Activated CD8-positive, alpha-beta memory T cell treated with anti-CD3 and anti-CD28 coated beads, Interleukin-2, amount 10 ng/mL, durations not matched to agents 7 days and 5 days (primary cell): ENCODE data around the gene SLC22A31. TPM values are rescaled to one million over a fixed set of nuclear protein-coding genes. Genes with fewer than 3 reads are reported as not detected.

Experiments used
- ATAC-seq: fragments of 150-1000 bp; cut with Tn5 transposase; one replicate; pipeline ENCODE4 v1.10.0; 2021; ENCODE audit warnings: moderate library complexity
- CTCF ChIA-PET: fragments of 350-600 bp; sonication (Branson Sonifier 250); formaldehyde crosslinking; loops from one replicate; lab custom pipeline; 2021; ENCODE audit warnings: antibody characterized with exemption; lab: Charles Lee
- DNase-seq: peaks from one replicate; pipeline ENCODE4 v3.0.0-alpha.2; 2020
- H3K27ac Mint-ChIP-seq: one replicate; pipeline ENCODE4 v1.8.0; 2021; ENCODE audit warnings: mild to moderate bottlenecking, mixed read lengths
- H3K27me3 Mint-ChIP-seq: one replicate; pipeline ENCODE4 v1.8.0; 2021; ENCODE audit warnings: mixed read lengths
- H3K36me3 Mint-ChIP-seq: one replicate; pipeline ENCODE4 v1.8.0; 2021; ENCODE audit warnings: mild to moderate bottlenecking, mixed read lengths
- H3K4me1 Mint-ChIP-seq: one replicate; pipeline ENCODE4 v1.8.0; 2021; ENCODE audit warnings: mixed read lengths
- H3K4me3 Mint-ChIP-seq: one replicate; pipeline ENCODE4 v1.8.0; 2021; ENCODE audit warnings: mild to moderate bottlenecking, moderate library complexity, mixed read lengths
- H3K9me3 Mint-ChIP-seq: one replicate; pipeline ENCODE4 v1.8.0; 2022; ENCODE audit warnings: low read depth, mixed read lengths
- total RNA-seq, 2 experiments: library from RNA; stranded (reverse); gene quantifications; one replicate each; pipeline ENCODE4 v1.2.3, GENCODE V29; 2021

The SLC22A31 gene
- total RNA-seq, 2 experiments from 2014 or later: not detected

- DNase-seq (no peak), ATAC-seq (no peak)
- Mint-ChIP-seq H3K27ac (no peak overlapping the region), H3K27me3 (no peaks in the 10 kb centered on the region), H3K36me3 (peaks cover 45% of the 10 kb centered on the region), H3K4me1 (no peaks in the 10 kb centered on the region), H3K9me3 (peaks cover 7% of the 10 kb centered on the region), H3K4me3 (no peak overlapping the region)
- CTCF ChIA-PET: no interaction called here
Observed at GRCh38 chr16:89233678-89234490, 33.5 kb upstream of the SLC22A31 start.

GRCh38 chr16:89232107-89232506 lies 31.8 kb upstream of the SLC22A31 start:
- no peak overlapping the region for H3K27ac Mint-ChIP-seq
- H3K9me3 Mint-ChIP-seq: peaks cover 19% of the 10 kb centered on the region
- H3K4me3 Mint-ChIP-seq: no peak overlapping the region
- CTCF ChIA-PET: no interaction called here
- no peak for ATAC-seq
- H3K27me3 Mint-ChIP-seq: no peaks in the 10 kb centered on the region
- H3K4me1 Mint-ChIP-seq: no peaks in the 10 kb centered on the region
- H3K36me3 Mint-ChIP-seq: peaks cover 63% of the 10 kb centered on the region
- no peak for DNase-seq

- Mint-ChIP-seq H3K9me3 (peaks cover 29% of the 10 kb centered on the region), H3K27ac (no peak overlapping the region), H3K36me3 (peaks cover 81% of the 10 kb centered on the region), H3K4me1 (no peaks in the 10 kb centered on the region), H3K27me3 (no peaks in the 10 kb centered on the region), H3K4me3 (no peak overlapping the region)
- DNase-seq: no peak
- CTCF ChIA-PET: no interaction called here
- ATAC-seq: no peak
Observed at GRCh38 chr16:89230255-89230654, 29.9 kb upstream of the SLC22A31 start.

- CTCF ChIA-PET: no interaction called here
- H3K9me3 Mint-ChIP-seq: peaks cover 26% of the 10 kb centered on the region
- ATAC-seq (no peak), DNase-seq (no peak)
- peaks cover 67% of the 10 kb centered on the region for H3K36me3 Mint-ChIP-seq
- no peak overlapping the region for H3K4me3 Mint-ChIP-seq
- H3K4me1 Mint-ChIP-seq: peaks cover 3% of the 10 kb centered on the region
- no peaks in the 10 kb centered on the region for H3K27me3 Mint-ChIP-seq
- no peak overlapping the region for H3K27ac Mint-ChIP-seq
Observed at GRCh38 chr16:89224665-89225064, 24.3 kb upstream of the SLC22A31 start.

GRCh38 chr16:89222931-89223330 lies 22.6 kb upstream of the SLC22A31 start:
- CTCF ChIA-PET: no interaction called here
- ATAC-seq (no peak), DNase-seq (no peak)
- Mint-ChIP-seq H3K27ac (no peak overlapping the region), H3K9me3 (peaks cover 16% of the 10 kb centered on the region), H3K36me3 (peaks cover 51% of the 10 kb centered on the region), H3K27me3 (no peaks in the 10 kb centered on the region), H3K4me1 (peaks cover 9% of the 10 kb centered on the region), H3K4me3 (no peak overlapping the region)

GRCh38 chr16:89221604-89222003 lies 21.3 kb upstream of the SLC22A31 start:
- peaks cover 11% of the 10 kb centered on the region for H3K4me1 Mint-ChIP-seq
- CTCF ChIA-PET: no interaction called here
- H3K36me3 Mint-ChIP-seq: peaks cover 38% of the 10 kb centered on the region
- no peak overlapping the region for H3K27ac Mint-ChIP-seq
- H3K9me3 Mint-ChIP-seq: peaks cover 6% of the 10 kb centered on the region
- ATAC-seq (no peak), DNase-seq (no peak)
- H3K4me3 Mint-ChIP-seq: no peak overlapping the region
- no peaks in the 10 kb centered on the region for H3K27me3 Mint-ChIP-seq

GRCh38 chr16:89219365-89219764 lies 19.0 kb upstream of the SLC22A31 start:
- no peak for ATAC-seq
- DNase-seq: no peak
- peak overlapping the region; percentile 41 for H3K4me3 Mint-ChIP-seq
- H3K4me1 Mint-ChIP-seq: peaks cover 20% of the 10 kb centered on the region
- H3K27ac Mint-ChIP-seq: no peak overlapping the region
- H3K27me3 Mint-ChIP-seq: no peaks in the 10 kb centered on the region
- CTCF ChIA-PET: interaction anchor here (1.3 kb wide), 1 partner anchor 52 kb away, joined by 3 read pairs; no protein-coding TSS in a partner anchor
- H3K36me3 Mint-ChIP-seq: peaks cover 17% of the 10 kb centered on the region
- no peaks in the 10 kb centered on the region for H3K9me3 Mint-ChIP-seq

GRCh38 chr16:89217388-89218191 lies 17.3 kb upstream of the SLC22A31 start, which contains the start of gene ZNF778:
TSS of gene ZNF778 (plus strand) at chr16:89217703. CDS start at chr16:89221128, 3,425 bp downstream.
- CTCF ChIA-PET: interaction anchor here (0.5 to 1.9 kb wide), 16 partner anchors 10 to 538 kb away, joined by 3 to 10 read pairs (median 3); partner anchors contain the start of genes APRT, GALNS and TRAPPC2L
- peaks cover 7% of the 10 kb centered on the region for H3K36me3 Mint-ChIP-seq
- H3K4me1 Mint-ChIP-seq: peaks cover 20% of the 10 kb centered on the region
- peak within 1 kb of the TSS; percentile 72 for H3K4me3 Mint-ChIP-seq
- H3K9me3 Mint-ChIP-seq: no peaks in the 10 kb centered on the region
- peak within 1 kb of the TSS; percentile 92 for H3K27ac Mint-ChIP-seq
- ATAC-seq (peak; percentile 90), DNase-seq (peak; percentile 87)
- H3K27me3 Mint-ChIP-seq: no peaks in the 10 kb centered on the region

GRCh38 chr16:89217138-89217387 lies 16.7 kb upstream of the SLC22A31 start:
- Mint-ChIP-seq H3K4me1 (peaks cover 20% of the 10 kb centered on the region), H3K36me3 (peaks cover 4% of the 10 kb centered on the region), H3K27me3 (no peaks in the 10 kb centered on the region), H3K9me3 (no peaks in the 10 kb centered on the region), H3K27ac (peak overlapping the region; percentile 92), H3K4me3 (peak overlapping the region; percentile 72)
- no peak for ATAC-seq
- CTCF ChIA-PET: interaction anchor here (0.8 to 1.9 kb wide), 8 partner anchors 9 to 479 kb away, joined by 3 to 10 read pairs (median 3); partner anchors contain the start of genes APRT, GALNS and TRAPPC2L
- no peak for DNase-seq

- CTCF ChIA-PET: interaction anchor here (0.8 to 1.7 kb wide), 14 partner anchors 10 to 479 kb away, joined by 3 to 12 read pairs (median 3); partner anchors contain the start of gene APRT
- Mint-ChIP-seq H3K27ac (peak overlapping the region; percentile 92), H3K4me3 (peak overlapping the region; percentile 72), H3K36me3 (peaks cover 2% of the 10 kb centered on the region), H3K9me3 (no peaks in the 10 kb centered on the region), H3K27me3 (no peaks in the 10 kb centered on the region), H3K4me1 (peaks cover 20% of the 10 kb centered on the region)
- DNase-seq: peak; percentile 89
- peak; percentile 67 for ATAC-seq
Observed at GRCh38 chr16:89216315-89217137, 16.2 kb upstream of the SLC22A31 start.

- ATAC-seq: no peak
- Mint-ChIP-seq H3K36me3 (no peaks in the 10 kb centered on the region), H3K4me1 (peaks cover 5% of the 10 kb centered on the region), H3K27me3 (peaks cover 3% of the 10 kb centered on the region), H3K4me3 (no peak overlapping the region), H3K9me3 (no peaks in the 10 kb centered on the region), H3K27ac (no peak overlapping the region)
- no peak for DNase-seq
- CTCF ChIA-PET: no interaction called here
Observed at GRCh38 chr16:89210904-89211515, 10.7 kb upstream of the SLC22A31 start.

GRCh38 chr16:89210165-89210903 lies 10.0 kb upstream of the SLC22A31 start:
- DNase-seq (no peak), ATAC-seq (no peak)
- Mint-ChIP-seq H3K4me1 (peaks cover 3% of the 10 kb centered on the region), H3K4me3 (no peak overlapping the region), H3K36me3 (no peaks in the 10 kb centered on the region), H3K9me3 (no peaks in the 10 kb centered on the region), H3K27me3 (peaks cover 3% of the 10 kb centered on the region), H3K27ac (no peak overlapping the region)
- CTCF ChIA-PET: no interaction called here
